GM21529 (cell line): ENCODE results near the gene KIF9.
A peak's percentile ranks its signal among the peaks of the same experiment; 100 is the strongest.
"Not testable (repeated sequence)": the region's sequence is repeated elsewhere in the genome, so short reads cannot be mapped to it uniquely, and the experiment has no call there.

Experiments
- ATAC-seq: cut with Tn5 transposase; IDR thresholded peaks from one replicate; pipeline ENCODE4 v1.9.1; 2021; ENCODE audit not compliant: unreplicated experiment

KIF9 gene, protein sequence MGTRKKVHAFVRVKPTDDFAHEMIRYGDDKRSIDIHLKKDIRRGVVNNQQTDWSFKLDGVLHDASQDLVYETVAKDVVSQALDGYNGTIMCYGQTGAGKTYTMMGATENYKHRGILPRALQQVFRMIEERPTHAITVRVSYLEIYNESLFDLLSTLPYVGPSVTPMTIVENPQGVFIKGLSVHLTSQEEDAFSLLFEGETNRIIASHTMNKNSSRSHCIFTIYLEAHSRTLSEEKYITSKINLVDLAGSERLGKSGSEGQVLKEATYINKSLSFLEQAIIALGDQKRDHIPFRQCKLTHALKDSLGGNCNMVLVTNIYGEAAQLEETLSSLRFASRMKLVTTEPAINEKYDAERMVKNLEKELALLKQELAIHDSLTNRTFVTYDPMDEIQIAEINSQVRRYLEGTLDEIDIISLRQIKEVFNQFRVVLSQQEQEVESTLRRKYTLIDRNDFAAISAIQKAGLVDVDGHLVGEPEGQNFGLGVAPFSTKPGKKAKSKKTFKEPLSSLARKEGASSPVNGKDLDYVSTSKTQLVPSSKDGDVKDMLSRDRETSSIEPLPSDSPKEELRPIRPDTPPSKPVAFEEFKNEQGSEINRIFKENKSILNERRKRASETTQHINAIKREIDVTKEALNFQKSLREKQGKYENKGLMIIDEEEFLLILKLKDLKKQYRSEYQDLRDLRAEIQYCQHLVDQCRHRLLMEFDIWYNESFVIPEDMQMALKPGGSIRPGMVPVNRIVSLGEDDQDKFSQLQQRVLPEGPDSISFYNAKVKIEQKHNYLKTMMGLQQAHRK

DNA sequence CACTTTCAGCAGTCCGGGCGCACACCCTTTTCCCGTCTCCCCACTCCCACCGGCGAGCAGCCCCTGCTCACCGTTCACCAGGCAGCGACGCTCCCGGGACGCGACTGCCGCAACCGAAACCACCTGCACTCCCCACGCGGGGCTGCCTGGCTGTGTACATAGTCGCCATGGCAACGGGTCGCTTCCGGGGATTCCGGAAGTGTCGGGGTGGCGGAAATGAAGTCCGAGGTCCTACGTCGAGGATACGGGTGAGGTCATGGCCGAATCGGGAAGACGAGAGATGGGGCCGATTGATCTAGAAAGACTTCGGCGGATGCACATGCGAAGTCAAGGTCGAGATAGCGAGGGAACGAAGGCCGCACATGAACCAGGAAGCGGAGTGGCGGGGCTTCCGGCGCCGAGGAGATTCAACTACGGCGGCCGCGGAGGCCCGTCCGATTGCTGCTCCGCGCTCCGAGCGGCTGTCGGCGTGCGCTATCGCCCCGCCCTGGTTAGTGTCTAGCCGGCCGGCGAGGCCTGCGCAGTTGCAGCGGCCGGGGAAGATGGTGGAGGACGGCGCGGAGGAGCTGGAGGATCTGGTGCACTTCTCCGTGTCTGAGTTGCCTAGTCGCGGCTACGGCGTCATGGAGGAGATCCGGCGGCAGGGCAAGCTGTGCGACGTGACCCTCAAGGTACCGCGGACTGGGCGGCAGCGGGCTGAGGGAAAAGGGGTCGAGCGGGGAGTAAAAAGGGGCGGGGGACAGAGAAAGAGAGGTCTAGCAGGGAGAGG is at the start of gene KIF9, which contains the start of gene KLHL18:
Gene KIF9, minus strand, starts transcription at position 376 of the 769 bp plus-strand sequence. CDS start 5,425 bp downstream, outside the sequence.
Gene KLHL18, plus strand, starts transcription at position 521 of the 769 bp plus-strand sequence. Its CDS starts 22 bp downstream, at position 543.
- peak; percentile 74 for ATAC-seq

DNA sequence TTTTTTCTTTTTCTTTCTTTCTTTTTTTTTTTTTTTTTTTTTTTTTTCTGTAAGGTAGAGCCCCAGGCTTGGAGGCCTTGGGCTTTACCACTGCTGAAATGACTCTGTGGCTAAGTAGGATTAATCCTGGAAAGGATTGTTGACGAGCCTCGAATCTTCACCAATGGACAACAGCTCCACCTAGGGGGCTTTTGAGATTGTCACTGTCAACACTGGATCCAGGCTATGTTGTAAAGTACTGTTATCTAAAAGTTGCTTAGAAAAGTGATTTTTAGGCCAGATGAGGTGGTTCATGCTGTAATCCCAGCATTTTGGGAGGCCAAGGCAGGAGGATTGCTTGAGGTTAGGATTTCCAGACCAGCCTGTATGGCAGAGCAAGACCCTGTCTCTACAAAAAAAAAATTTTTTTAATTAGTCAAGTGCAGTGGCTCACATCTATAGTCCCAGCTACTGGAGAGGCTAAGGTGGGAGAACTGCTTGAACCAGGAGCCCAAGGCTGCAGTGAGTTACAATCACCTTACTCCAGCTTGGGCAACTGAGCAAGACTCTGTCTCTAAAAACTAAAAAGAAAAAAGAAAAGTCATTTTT is 41.8 kb upstream of the KIF9 start:
- no peak for ATAC-seq

DNA sequence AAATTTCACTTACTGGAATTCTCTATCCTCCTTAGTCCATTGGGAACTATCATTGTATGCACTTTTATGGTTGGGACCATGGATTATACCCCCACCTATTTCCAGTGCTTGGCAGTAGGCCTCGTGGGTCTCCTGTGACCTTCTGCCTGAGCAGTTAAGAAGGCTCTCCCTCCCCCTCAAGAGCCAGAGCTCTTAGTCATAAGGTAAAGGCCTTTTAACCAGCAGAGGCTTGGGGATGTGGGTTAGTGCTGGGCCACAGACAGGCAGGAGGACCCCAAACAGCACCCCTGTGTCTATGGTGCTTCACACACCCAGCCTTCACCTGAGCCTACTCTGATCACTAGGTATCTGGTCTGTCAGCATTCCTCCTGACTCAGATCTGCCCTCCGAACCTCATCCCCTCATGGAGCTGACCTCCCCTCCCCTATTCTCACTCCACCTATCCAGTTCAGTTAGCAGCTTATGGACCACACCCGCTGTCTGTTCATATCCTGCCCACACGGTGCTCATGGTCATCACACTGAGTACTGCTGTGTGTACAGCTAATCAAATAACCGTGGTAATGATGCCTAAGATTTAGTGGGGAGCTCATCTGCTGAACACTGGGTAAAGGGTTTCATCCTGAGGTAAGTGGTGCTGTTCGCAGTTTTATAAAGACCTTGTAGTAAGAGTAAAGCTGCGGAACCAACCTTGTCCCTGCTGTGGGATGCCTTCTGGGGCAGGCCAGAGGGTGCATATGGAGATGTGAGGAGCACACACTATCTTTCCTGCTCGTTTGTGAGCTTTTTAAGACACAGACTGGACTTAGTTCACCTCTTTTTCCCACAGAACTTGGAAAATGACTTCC is 41.1 kb upstream of the KIF9 start:
- ATAC-seq: no peak

DNA sequence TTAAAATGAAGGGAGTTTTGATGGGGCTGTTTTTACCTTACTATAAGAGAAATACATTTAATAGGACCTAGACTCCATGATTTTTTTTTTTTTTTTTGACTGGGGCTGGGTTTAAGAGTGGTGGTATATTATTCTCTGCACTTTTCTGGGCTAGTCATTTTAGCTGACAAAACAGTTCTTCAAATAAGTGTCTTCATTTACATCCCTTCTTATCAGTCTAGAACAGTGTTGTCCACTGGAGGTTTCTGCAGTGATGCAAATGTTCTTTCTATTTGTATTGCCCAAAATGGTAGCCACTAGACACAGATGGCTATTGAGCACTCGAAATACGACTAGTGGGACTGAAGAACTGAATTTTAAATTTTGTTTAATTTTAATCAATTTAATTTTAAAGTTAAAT is 37.4 kb upstream of the KIF9 start:
- no peak for ATAC-seq

DNA sequence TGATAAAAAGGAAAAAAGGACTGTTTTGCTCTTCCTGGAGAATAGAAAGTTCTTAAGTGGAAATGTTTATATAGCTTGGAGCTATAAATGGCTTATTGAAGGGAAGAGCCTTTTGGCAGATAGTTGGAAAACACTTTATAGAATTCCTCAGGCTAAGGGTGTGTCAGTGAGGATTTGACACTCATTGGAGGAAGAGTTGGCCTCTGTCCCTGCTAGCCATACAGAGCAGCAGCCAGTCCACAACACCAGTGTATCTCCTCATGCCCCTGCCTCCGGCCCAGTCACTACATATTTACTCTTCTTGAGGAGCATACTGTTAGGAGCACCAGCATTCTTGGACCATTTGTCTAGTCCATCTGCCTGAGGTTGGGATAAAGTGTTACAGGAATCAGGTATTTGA is 36.3 kb upstream of the KIF9 start:
- no peak for ATAC-seq

DNA sequence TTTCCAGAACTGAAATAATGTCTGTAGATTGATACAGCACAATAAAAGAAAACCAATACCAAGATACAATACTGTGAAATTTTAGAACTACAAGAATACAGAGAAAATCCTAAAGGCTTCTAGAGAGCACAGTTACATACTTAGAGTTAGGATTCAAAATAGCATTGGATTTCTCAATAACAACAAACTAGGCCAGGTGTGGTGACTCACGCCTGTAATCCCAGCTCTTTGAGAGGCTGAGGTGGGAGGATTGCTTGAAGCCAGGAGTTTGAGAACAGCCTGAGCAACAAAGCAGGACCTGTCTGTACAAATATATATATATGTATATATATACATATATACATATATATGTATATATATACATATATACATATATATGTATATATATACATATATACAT is 33.6 kb upstream of the KIF9 start:
- ATAC-seq: not testable (repeated sequence)

DNA sequence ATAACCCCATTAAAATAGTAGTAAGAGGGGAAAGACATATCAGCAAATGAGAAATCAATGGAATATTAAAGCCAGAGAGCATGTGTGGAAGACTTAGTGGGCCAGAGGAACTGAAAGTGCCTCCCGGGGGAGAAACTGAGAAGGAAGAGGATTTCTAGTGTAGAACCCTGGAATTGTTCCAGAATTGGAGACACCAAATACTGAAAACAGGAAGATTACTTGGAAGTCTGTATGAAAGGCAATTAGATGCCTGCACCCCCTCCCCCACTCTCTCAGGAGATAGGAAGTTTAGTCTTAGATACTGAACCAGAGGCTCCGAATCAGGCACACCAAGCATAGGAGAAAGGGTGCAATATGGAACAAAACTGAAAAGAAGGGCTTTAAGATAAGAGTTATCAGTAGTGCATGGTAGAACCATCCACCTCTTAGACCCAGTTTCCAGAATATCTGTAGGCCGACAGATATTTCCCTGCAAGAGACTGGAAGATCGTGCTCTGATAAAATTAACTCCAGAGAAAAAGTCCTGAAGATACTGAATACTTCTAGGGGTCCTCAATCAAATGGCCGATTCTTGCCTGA is 32.6 kb upstream of the KIF9 start:
- no peak for ATAC-seq

DNA sequence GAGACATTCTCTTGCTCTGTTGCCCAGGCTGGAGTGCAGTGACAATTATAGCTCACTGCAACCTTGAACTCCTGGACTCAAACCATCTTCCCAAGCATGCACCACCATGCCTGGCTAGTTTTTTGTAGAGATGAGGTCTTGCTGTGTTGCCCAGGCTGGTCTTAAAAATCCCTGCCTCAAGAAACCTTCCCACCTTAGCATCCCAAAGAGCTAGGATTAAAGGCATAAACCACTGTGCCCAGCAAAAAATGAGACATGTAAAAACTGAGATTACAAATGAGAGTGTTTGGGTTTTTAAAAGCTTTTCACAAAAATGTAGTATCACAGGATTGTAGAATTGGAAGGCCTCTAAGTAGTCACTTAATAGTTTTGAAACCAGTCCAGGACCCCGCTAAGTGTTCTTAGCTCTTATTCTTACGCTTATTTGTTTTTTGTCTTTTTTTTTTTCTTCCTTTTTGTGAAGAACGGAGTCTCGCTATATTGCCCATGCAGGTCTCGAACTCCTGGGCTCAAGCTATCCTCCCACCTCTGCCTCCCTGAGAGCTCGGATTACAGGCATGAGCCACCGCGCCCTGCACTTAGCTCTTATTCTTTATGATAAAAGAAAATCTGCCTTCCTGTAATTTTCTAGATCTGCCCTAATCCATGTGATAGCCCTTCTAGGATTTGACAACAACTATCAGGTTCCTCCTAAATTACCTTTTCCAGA is 31.6 kb upstream of the KIF9 start:
- no peak for ATAC-seq

DNA sequence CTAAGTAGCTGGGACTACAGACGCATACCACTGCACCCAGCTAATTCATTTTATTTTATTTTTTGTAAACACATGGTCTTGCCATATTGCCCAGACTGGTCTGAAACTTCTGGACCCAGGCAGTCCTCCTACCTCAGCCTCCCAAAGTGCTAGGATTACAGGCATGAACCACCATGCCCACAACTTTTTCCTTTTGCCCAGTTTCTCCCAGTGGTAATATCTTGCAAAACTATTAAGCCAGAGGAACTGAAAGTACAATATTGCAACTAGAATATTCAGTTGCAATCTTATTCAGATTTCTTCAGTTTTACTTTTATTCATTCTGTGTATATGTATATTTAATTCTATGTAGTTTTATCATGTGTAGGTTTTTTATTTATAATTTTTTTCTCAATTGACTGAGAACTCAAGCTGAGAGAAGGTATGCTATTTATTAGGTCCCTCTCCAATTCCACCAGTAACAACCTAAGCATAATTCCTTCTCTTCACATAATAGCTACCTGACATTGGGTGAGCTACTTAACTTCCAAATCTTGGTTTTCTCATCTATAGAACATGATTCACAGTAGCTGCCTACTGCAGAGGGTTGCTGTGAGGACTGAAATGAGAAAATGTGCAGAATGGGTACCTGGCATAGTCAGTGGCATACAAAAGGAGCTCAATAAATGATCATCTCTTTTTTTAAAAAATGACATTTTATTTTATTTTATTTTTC is 30.9 kb upstream of the KIF9 start:
- ATAC-seq: no peak

DNA sequence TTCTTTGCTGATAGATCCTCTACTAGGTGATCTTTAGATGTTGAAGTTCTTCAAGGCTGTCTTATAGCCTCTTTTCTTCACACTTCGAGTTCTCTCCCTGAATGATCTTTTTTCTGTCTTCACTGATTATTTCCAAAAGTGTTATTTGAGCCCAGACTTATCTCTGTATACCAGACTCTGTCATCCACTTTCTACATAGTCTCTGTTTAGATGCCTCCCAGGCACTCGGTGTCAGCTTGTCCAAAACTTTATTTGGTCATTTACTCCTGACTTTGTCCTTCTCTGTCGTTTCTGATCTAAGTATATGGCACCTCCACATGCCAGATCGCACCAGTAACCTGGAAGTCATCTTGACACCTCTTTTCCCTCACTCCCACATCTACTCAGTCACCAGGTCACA is 27.8 kb upstream of the KIF9 start:
- no peak for ATAC-seq

DNA sequence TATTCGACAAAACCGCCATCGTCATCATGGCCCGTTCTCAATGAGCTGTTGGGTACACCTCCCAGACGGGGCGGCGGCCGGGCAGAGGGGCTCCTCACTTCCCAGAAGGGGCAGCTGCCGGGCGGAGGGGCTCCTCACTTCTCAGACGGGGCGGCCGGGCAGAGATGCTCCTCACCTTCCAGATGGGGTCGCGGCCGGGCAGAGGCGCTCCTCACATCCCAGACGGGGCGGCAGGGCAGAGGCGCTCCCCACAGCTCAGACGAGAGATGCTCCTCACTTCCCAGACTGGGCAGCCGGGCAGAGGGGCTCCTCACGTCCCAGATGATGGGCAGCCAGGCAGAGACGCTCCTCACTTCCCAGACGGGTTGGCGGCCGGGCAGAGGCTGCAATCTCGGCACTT is 26.6 kb upstream of the KIF9 start:
- ATAC-seq: not testable (repeated sequence)

DNA sequence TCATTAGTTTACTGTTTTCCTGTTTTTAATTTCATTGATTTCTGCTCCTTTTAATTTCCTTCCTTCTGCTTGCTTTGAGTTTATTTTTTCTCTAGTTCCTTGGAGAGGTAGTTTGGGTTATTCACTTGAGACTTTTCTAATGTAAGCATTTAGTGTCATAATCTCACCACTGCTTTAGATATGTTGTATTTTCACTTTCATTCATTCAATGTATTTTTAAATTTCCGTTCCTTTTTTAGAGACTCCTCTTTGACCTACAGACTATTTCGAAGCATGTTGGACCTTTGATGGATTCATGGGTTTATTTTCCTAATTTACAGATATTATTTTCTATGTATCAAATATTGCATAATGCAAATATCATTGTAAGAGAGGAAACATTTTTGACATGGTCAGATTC is 23.4 kb upstream of the KIF9 start:
- ATAC-seq: no peak

DNA sequence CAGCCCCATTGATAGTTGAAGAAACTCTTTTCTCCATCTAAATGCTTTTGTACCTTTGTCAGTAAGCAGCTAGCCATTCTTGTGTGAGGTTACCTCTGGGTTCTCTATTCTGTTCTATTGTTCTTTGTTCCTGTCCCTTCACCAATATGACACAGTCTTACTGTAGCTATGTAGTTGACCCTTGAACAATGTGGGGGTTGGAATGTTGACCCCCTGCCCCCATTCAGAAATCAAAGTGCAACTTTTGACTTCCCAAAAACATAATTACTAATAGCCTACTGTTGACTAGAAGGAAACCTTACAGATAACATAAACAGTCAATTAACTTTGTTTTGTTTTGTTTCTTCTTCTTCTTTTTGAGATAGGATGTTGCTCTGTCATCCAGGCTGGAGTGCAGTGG is 18.9 kb upstream of the KIF9 start:
- no peak for ATAC-seq

DNA sequence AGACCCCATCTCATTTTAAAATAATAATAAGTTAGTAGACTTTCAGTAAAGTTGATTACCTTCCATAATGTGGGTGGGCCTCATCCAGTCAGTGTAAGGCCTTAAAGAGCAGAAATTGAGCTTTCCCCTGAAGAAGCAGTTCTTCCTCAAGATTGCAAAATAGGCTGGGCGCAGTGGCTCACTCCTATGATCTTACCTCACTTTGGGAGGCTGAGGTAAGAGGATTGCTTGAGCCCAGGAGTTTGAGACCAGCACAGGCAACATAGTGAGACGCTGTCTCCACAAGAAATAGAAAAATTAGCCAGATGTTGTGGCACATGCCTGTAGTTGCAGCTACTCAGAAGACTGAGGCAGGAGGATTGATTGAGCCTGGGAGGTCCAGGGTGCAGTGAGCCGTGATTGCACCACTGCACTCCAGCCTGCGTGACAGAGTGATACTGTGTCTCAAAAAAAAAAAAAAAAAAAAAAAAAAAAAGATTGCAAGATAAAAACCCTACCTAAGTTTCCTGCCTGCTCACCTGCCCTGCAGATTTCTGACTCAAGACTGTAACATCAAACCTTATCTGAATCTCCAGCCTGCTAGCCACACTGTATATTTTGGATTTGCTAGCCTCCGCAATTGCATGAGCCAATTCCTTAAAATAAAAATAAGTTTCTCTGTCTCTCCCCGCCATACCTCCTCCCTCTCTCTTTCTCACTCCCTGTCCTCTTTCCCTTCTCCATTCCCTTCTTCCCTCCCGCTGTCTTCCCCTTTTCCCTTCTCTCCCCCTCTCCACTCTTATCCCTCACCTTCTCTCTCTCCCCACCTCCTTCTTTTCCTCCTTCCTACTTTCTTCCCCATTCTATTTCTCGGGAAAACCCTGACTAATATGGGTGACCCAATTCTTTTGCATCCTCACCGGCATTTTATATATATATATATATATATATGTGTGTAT is 17.1 kb upstream of the KIF9 start:
- no peak for ATAC-seq

DNA sequence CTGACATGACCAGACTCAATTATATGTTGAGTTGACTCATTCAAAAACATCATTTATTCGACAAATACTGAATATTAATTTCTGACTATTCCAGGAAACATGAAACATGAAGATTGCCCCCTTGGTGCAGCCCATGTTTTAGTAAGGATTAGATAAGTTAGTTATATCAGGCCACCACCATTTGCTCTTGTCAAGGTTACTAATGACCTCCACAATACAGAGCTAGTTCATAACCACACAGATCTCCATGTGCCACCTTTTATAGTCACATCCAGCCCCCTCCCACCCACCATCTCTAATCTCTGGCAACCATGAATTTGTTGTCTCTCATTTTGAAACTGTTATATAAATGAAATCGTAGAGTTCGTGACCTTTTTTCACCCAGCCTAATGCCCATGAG is 15.8 kb upstream of the KIF9 start:
- no peak for ATAC-seq

DNA sequence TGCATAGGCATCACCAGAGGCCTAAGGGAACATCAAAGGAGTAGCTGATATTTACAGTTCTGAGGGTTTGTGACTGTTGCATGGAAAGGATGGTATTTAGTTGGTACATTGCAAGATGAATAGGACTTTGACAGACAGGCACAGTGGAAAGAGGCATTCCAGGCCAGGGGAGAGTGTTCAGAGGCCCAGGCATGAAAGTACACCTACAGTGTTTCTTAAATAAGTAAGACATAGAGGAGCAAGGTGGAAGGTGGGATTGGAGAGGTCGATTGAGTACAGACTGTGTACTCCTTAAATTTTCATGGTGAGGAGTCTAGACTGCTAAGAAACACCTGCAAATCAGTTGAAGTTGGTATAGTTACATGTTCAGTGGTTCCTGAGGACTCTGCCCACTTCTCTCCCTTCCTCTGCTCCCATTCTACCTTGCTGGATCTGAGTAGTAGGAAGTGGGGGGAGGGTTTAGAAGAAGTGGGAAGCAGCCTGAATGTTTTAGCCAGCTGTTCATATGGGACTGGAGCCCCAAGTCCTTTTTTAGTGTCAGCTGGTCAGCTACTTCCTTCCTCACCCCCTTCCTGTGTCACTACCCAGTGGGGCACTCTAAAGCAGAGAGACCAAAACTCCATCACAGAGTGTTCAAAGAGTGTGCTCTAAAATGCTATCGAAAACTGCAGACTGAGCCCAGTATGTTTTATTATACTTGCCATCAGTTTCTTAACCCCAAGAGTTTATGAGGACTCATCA is 14.1 kb upstream of the KIF9 start:
- ATAC-seq: no peak

DNA sequence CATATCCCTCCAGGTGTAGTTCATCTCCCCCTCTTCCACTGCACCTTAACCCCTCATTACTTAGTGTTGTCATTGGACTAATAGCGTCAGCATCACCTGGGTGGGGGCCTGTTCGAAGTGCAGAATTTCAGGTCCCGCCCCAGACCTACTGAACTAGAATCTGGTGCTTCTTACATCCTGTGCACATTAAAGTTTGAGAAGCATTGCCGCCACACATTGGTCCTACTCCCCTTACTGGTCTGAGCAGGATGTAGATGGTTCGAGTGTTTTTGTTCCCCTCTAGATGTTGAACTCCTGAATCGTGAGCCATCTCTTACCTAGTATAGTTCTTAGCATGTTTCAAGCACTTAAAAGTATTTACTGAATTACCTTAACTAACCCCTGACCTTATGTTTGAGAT is 13.4 kb upstream of the KIF9 start:
- no peak for ATAC-seq
